HG03457 (cell line): ENCODE results near the gene CCDC28B.
"Not testable (repeated sequence)": the region's sequence is repeated elsewhere in the genome, so short reads cannot be mapped to it uniquely, and the experiment has no call there.

Experiments used
- ATAC-seq: cut with Tn5 transposase; IDR thresholded peaks from one replicate; pipeline ENCODE4 v1.9.1; 2021; ENCODE audit warnings: moderate number of reproducible peaks; ENCODE audit not compliant: unreplicated experiment

Gene CCDC28B

GRCh38 chr1:32200226-32201010, at the start of gene CCDC28B:
Gene CCDC28B, plus strand, starts transcription at chr1:32200595. Its CDS starts 1,341 bp downstream, at chr1:32201936.
- ATAC-seq, result no peak

GRCh38 chr1:32150847-32151246, 49.5 kb upstream of the CCDC28B start:
- ATAC-seq, result no peak

GRCh38 chr1:32151319-32151787, 49.0 kb upstream of the CCDC28B start:
- no peak for ATAC-seq

GRCh38 chr1:32159189-32159588, 41.2 kb upstream of the CCDC28B start:
- ATAC-seq, result no peak

- ATAC-seq, result no peak
Observed at GRCh38 chr1:32163405-32163804, 37.0 kb upstream of the CCDC28B start.

GRCh38 chr1:32165633-32166032, 34.8 kb upstream of the CCDC28B start:
- ATAC-seq, result not testable (repeated sequence)

- ATAC-seq, result no peak
Observed at GRCh38 chr1:32170991-32171390, 29.4 kb upstream of the CCDC28B start.

- ATAC-seq, result no peak
Observed at GRCh38 chr1:32172621-32173245, 27.7 kb upstream of the CCDC28B start.

- ATAC-seq, result no peak
Observed at GRCh38 chr1:32178380-32179192, 21.8 kb upstream of the CCDC28B start.

GRCh38 chr1:32179193-32179442, 21.3 kb upstream of the CCDC28B start:
- no peak for ATAC-seq

GRCh38 chr1:32179443-32180185, 20.8 kb upstream of the CCDC28B start, which contains the start of gene TXLNA:
Gene TXLNA, plus strand, starts transcription at chr1:32179675. Its CDS starts 671 bp downstream, at chr1:32180346.
- peak; percentile 60 for ATAC-seq

- no peak for ATAC-seq
Observed at GRCh38 chr1:32180186-32181060, 20.0 kb upstream of the CCDC28B start.

GRCh38 chr1:32181065-32181464, 19.3 kb upstream of the CCDC28B start:
- no peak for ATAC-seq

GRCh38 chr1:32181563-32181962, 18.8 kb upstream of the CCDC28B start:
- ATAC-seq, result no peak

GRCh38 chr1:32182060-32182459, 18.3 kb upstream of the CCDC28B start:
- no peak for ATAC-seq

GRCh38 chr1:32184650-32185049, 15.7 kb upstream of the CCDC28B start:
- ATAC-seq, result no peak

- no peak for ATAC-seq
Observed at GRCh38 chr1:32186077-32186476, 14.3 kb upstream of the CCDC28B start.

GRCh38 chr1:32186491-32186890, 13.9 kb upstream of the CCDC28B start:
- ATAC-seq, result no peak

- ATAC-seq, result no peak
Observed at GRCh38 chr1:32187850-32188249, 12.5 kb upstream of the CCDC28B start.
